Measurements from ENCODE around the gene TMA7B.

DNA sequence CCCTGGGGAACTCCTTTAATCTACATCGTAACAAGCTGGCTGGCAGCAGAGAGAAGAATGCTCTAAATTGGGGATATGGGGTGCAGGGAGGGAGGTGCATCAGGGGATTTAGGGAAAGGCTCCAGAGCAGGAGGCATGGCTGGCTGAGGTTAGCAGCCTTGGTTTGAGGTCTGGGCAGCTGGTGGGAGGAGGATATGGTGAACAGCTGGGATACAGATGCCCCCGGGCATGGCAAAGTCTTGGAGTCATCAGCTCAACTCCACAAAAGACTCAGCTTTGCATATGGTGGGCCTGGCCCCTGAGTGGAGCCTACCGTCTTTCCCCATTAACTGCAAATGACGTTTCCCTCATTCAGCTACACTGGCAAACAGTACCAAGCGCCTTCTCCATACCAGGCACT lies 40.0 kb downstream of the TMA7B start:
- TF ChIP-seq, protein P1, sequence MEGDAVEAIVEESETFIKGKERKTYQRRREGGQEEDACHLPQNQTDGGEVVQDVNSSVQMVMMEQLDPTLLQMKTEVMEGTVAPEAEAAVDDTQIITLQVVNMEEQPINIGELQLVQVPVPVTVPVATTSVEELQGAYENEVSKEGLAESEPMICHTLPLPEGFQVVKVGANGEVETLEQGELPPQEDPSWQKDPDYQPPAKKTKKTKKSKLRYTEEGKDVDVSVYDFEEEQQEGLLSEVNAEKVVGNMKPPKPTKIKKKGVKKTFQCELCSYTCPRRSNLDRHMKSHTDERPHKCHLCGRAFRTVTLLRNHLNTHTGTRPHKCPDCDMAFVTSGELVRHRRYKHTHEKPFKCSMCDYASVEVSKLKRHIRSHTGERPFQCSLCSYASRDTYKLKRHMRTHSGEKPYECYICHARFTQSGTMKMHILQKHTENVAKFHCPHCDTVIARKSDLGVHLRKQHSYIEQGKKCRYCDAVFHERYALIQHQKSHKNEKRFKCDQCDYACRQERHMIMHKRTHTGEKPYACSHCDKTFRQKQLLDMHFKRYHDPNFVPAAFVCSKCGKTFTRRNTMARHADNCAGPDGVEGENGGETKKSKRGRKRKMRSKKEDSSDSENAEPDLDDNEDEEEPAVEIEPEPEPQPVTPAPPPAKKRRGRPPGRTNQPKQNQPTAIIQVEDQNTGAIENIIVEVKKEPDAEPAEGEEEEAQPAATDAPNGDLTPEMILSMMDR (IDR thresholded peaks at IDR 0.05 in 4 of 5, conservative IDR thresholded peaks at IDR 0.05 in 1 of 5): no peak
- TF ChIP-seq POLR2A (IDR thresholded peaks at IDR 0.05): no peak

Measured in gastrocnemius medialis (tissue), 4 donors.